ENCODE data around the gene ZNF443. TPM values are rescaled to one million over a fixed set of nuclear protein-coding genes. Genes with fewer than 3 reads are reported as not detected.
"Not testable (repeated sequence)": the region's sequence is repeated elsewhere in the genome, so short reads cannot be mapped to it uniquely, and the experiment has no call there.

ZNF443 gene
- polyA plus RNA-seq (2012; rRNA removed) = 0.92 and 1.5 TPM in 2 replicates
- 1.4 and 1.5 TPM in 2 replicates for polyA plus RNA-seq (2012; cell fraction: cytosol; rRNA removed)
- polyA plus RNA-seq (2012; cell fraction: nucleus; rRNA removed) = 1.7 and 3.7 TPM in 2 replicates

- Histone ChIP-seq H3K27me3 (ENCODE audit: insufficient read depth) (no peaks in the 10 kb centered on the region), H3F3A (replicated peaks; ENCODE audit: insufficient read depth) (no peaks in the 10 kb centered on the region), H3K36me3 (replicated peaks in 1 of 2; ENCODE audit: control insufficient read depth in 1 of 2, insufficient read depth in 2 of 2, low read length in 1 of 2) (no peaks in the 10 kb centered on the region), H3K9me3 (peaks cover 5% of the 10 kb centered on the region; the same call in 1 of the 2 replicates), H3K4me1 (ENCODE audit: control insufficient read depth in 1 of 2, insufficient read depth in 2 of 2, low read depth in 1 of 2, low read length in 1 of 2) (no peaks in the 10 kb centered on the region; a peak in 1 of 4 replicates), H3K79me2 (ENCODE audit: insufficient read depth) (peaks cover 16% of the 10 kb centered on the region; the same call in 1 of the 2 replicates), H3K27ac (ENCODE audit: low read depth in 2 of 2, low read length in 1 of 2) (peak within 1 kb of the TSS; percentile 52 to 84), H3K4me3 (ENCODE audit: low read depth in 2 of 2, low read length in 1 of 2) (peak within 1 kb of the TSS; percentile 74 to 76), H3K4me2 (peak within 1 kb of the TSS; percentile 93), H3K9me2 (no peaks in the 10 kb centered on the region), H4K20me1 (ENCODE audit: insufficient read depth) (no peaks in the 10 kb centered on the region), H2AFZ (ENCODE audit: low read depth) (peak within 1 kb of the TSS; percentile 99), H3K9ac (peak within 1 kb of the TSS; percentile 77)
- DNase-seq = peak; percentile 90
- TF ChIP-seq RFX5 (IDR thresholded peaks at IDR 0.05; ENCODE audit: low read length) (0 out of 2 replicates have a peak, but pooled peaks have one; percentile 42), SIN3A (IDR thresholded peaks at IDR 0.05; ENCODE audit: borderline replicate concordance, low read depth, low read length) (no peak), GABPA (IDR thresholded peaks at IDR 0.05; ENCODE audit: low read depth) (peak; percentile 84), RXRA (IDR thresholded peaks at IDR 0.05; ENCODE audit: borderline replicate concordance, low read depth) (no peak), TAF1 (IDR thresholded peaks at IDR 0.05; ENCODE audit: borderline replicate concordance, low read depth, low read length) (no peak), MXI1 (IDR thresholded peaks at IDR 0.05; ENCODE audit: low read depth, low read length) (peak; percentile 86), ELF1 (IDR thresholded peaks at IDR 0.05) (peak; percentile 51; the same call in 1 of the 2 replicates), TCF12 (IDR thresholded peaks at IDR 0.05) (peak; percentile 12), RAD21 (IDR thresholded peaks at IDR 0.05; ENCODE audit: low read length) (no peak), PBX3 (IDR thresholded peaks at IDR 0.05) (peak; percentile 99), EP300 (IDR thresholded peaks at IDR 0.05; ENCODE audit: borderline replicate concordance in 1 of 2, low read depth in 1 of 2, low read length in 1 of 2) (no peak), POLR2AphosphoS5 (IDR thresholded peaks at IDR 0.05; ENCODE audit: low read depth, low read length) (peak; percentile 35; the same call in 1 of the 2 replicates), NRF1 (IDR thresholded peaks at IDR 0.05; ENCODE audit: low read depth, low read length) (no peak; the same call in 1 of the 2 replicates), CHD2 (IDR thresholded peaks at IDR 0.05; ENCODE audit: low read length, partially characterized antibody) (peak; percentile 71)
- TF ChIP-seq, protein P1, sequence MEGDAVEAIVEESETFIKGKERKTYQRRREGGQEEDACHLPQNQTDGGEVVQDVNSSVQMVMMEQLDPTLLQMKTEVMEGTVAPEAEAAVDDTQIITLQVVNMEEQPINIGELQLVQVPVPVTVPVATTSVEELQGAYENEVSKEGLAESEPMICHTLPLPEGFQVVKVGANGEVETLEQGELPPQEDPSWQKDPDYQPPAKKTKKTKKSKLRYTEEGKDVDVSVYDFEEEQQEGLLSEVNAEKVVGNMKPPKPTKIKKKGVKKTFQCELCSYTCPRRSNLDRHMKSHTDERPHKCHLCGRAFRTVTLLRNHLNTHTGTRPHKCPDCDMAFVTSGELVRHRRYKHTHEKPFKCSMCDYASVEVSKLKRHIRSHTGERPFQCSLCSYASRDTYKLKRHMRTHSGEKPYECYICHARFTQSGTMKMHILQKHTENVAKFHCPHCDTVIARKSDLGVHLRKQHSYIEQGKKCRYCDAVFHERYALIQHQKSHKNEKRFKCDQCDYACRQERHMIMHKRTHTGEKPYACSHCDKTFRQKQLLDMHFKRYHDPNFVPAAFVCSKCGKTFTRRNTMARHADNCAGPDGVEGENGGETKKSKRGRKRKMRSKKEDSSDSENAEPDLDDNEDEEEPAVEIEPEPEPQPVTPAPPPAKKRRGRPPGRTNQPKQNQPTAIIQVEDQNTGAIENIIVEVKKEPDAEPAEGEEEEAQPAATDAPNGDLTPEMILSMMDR (IDR thresholded peaks at IDR 0.05) = no peak
- TF ChIP-seq, protein P2, sequence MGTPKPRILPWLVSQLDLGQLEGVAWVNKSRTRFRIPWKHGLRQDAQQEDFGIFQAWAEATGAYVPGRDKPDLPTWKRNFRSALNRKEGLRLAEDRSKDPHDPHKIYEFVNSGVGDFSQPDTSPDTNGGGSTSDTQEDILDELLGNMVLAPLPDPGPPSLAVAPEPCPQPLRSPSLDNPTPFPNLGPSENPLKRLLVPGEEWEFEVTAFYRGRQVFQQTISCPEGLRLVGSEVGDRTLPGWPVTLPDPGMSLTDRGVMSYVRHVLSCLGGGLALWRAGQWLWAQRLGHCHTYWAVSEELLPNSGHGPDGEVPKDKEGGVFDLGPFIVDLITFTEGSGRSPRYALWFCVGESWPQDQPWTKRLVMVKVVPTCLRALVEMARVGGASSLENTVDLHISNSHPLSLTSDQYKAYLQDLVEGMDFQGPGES (IDR thresholded peaks at IDR 0.05; ENCODE audit: low read depth, low read length) = peak; percentile 51; the same call in 1 of the 2 replicates
- TF ChIP-seq, protein P3, sequence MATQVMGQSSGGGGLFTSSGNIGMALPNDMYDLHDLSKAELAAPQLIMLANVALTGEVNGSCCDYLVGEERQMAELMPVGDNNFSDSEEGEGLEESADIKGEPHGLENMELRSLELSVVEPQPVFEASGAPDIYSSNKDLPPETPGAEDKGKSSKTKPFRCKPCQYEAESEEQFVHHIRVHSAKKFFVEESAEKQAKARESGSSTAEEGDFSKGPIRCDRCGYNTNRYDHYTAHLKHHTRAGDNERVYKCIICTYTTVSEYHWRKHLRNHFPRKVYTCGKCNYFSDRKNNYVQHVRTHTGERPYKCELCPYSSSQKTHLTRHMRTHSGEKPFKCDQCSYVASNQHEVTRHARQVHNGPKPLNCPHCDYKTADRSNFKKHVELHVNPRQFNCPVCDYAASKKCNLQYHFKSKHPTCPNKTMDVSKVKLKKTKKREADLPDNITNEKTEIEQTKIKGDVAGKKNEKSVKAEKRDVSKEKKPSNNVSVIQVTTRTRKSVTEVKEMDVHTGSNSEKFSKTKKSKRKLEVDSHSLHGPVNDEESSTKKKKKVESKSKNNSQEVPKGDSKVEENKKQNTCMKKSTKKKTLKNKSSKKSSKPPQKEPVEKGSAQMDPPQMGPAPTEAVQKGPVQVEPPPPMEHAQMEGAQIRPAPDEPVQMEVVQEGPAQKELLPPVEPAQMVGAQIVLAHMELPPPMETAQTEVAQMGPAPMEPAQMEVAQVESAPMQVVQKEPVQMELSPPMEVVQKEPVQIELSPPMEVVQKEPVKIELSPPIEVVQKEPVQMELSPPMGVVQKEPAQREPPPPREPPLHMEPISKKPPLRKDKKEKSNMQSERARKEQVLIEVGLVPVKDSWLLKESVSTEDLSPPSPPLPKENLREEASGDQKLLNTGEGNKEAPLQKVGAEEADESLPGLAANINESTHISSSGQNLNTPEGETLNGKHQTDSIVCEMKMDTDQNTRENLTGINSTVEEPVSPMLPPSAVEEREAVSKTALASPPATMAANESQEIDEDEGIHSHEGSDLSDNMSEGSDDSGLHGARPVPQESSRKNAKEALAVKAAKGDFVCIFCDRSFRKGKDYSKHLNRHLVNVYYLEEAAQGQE (IDR thresholded peaks at IDR 0.05; ENCODE audit: low read depth, low read length) = no peak
- TF ChIP-seq, protein P4, sequence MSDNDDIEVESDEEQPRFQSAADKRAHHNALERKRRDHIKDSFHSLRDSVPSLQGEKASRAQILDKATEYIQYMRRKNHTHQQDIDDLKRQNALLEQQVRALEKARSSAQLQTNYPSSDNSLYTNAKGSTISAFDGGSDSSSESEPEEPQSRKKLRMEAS (IDR thresholded peaks at IDR 0.05; ENCODE audit: low read depth) = peak; percentile 11; the same call in 1 of the 2 replicates
- CTCF ChIA-PET = interaction anchor here (0.6 to 0.8 kb wide), 3 partner anchors 35 to 300 kb away, joined by 3 read pairs; no protein-coding TSS in a partner anchor
- POLR2A ChIA-PET = interaction anchor here (0.6 to 1.5 kb wide), 7 partner anchors 43 to 405 kb away, joined by 3 to 5 read pairs (median 3); partner anchors contain the start of genes ZNF136, ZNF20, ZNF433 and ZNF442
- under 1% methylated on average over 30 of the region's 59 CpGs for WGBS (ENCODE audit: low lambda C conversion rate)
Measured at GRCh38 chr19:12440541-12441316, at the start of gene ZNF443. TSS of gene ZNF443 (minus strand) at chr19:12441021. CDS start at chr19:12440914, 107 bp downstream.

GRCh38 chr19:12486265-12486783 lies 45.5 kb upstream of the ZNF443 start:
- H4K20me1 ChIP-seq (ENCODE audit: insufficient read depth); H3K9me3 ChIP-seq; H3K4me1 ChIP-seq (ENCODE audit: control insufficient read depth in 1 of 2, insufficient read depth in 2 of 2, low read depth in 1 of 2, low read length in 1 of 2); H3K4me2 ChIP-seq; H2AFZ ChIP-seq (ENCODE audit: low read depth); CTCF ChIA-PET; H3F3A ChIP-seq (replicated peaks; ENCODE audit: insufficient read depth); DNase-seq; H3K27me3 ChIP-seq (ENCODE audit: insufficient read depth); POLR2A ChIA-PET; H3K9me2 ChIP-seq; H3K9ac ChIP-seq; H3K36me3 ChIP-seq (replicated peaks in 1 of 2; ENCODE audit: control insufficient read depth in 1 of 2, insufficient read depth in 2 of 2, low read length in 1 of 2); H3K27ac ChIP-seq (ENCODE audit: low read depth in 2 of 2, low read length in 1 of 2); H3K4me3 ChIP-seq (ENCODE audit: low read depth in 2 of 2, low read length in 1 of 2): not testable (repeated sequence)
- 50% methylated on average over 1 of the region's 1 CpG for WGBS (ENCODE audit: low lambda C conversion rate)
- H3K79me2 ChIP-seq (ENCODE audit: insufficient read depth) = peaks cover 32% of the 10 kb centered on the region

Measured in SK-N-SH (cell line).